Upper lobe of left lung (tissue), 6 donors: Measurements from ENCODE around the gene CDHR4. TPM values are rescaled to one million over a fixed set of nuclear protein-coding genes. Genes with fewer than 3 reads are reported as not detected.
A peak's percentile ranks its signal among the peaks of the same experiment; 100 is the strongest.

ENCODE experiments used
- ATAC-seq, 2 donors: fragments of 200-7000 bp; cut with Tn5 transposase; one replicate each; pipeline ENCODE4 v1.9.1; 2022; ENCODE audit warnings: mild to moderate bottlenecking in 2 of 2, moderate library complexity in 2 of 2; ENCODE audit not compliant: low FRiP score in 2 of 2
- DNase-seq, 2 donors: peaks; one replicate each; pipeline ENCODE4 v3.0.0-alpha.2; 2019 to 2020
- H3K27ac ChIP-seq, 4 donors: fragments of 200-600 bp; sonication (generic); one replicate each; pipeline ENCODE4 v1.5.1; 2016 to 2019
- H3K27me3 ChIP-seq, 4 donors: fragments of 200-600 bp; sonication (generic); one replicate each; pipeline ENCODE4 v1.5.1; 2017 to 2019
- H3K36me3 ChIP-seq, 4 donors: fragments of 200-600 bp; sonication (generic); one replicate each; pipeline ENCODE4 v1.5.1; 2016 to 2019
- H3K4me1 ChIP-seq, 4 donors: fragments of 200-600 bp; sonication (generic); one replicate each; pipeline ENCODE4 v1.5.1; 2018 to 2019
- H3K4me3 ChIP-seq, 4 donors: fragments of 200-600 bp; sonication (generic); one replicate each; pipeline ENCODE4 v1.5.1; 2017 to 2019; ENCODE audit warnings: mild to moderate bottlenecking in 2 of 4, moderate library complexity in 1 of 4
- H3K9me3 ChIP-seq, 4 donors: fragments of 200-600 bp; sonication (generic); one replicate each; pipeline ENCODE4 v1.5.1; 2018 to 2019
- CTCF ChIP-seq, 6 experiments: fragments of 450-650 bp in 4 of 6; fragments of 200-600 bp in 2 of 6; sonication (generic) in 2 of 6; IDR thresholded peaks; one replicate each; pipeline ENCODE4 v1.5.1; 2016 to 2019; ENCODE audit warnings: antibody characterized with exemption in 6 of 6
- EP300 ChIP-seq, 4 donors: sonication (generic); formaldehyde crosslinking; IDR thresholded peaks; one replicate each; pipeline ENCODE4 v1.5.1; 2017; ENCODE audit warnings: antibody characterized with exemption in 4 of 4, control low read depth in 2 of 4
- POLR2A ChIP-seq, 4 donors: fragments of 450-650 bp; IDR thresholded peaks; one replicate each; pipeline ENCODE4 v1.5.1; 2016 to 2017; ENCODE audit warnings: antibody characterized with exemption in 4 of 4, mild to moderate bottlenecking in 2 of 4
- POLR2AphosphoS5 ChIP-seq, 2 donors: sonication (generic); formaldehyde crosslinking; IDR thresholded peaks; one replicate each; pipeline ENCODE4 v1.5.1; 2017; ENCODE audit warnings: antibody characterized with exemption in 2 of 2
- WGBS, 2 donors: methylation state at CpG; one replicate each; pipeline ENCODE4 v1.1.5; 2017 to 2018; 5-methylcytosine and 5-hydroxymethylcytosine counted together
- total RNA-seq, 6 donors: library from RNA; depleted of rRNA in 4 of 6; stranded (reverse); fragments of >200 nt in 4 of 6; gene quantifications; one replicate each; pipeline versions ENCODE4 v1.1.0 to v1.2.1, GENCODE V29; 2016 to 2021
- donor health status: DM: no; HTN: no; CAD: no; lungs with moderate emphysema.
- donor health status: DM: no; HTN: yes; CAD: no; lungs with severe emphysema.

CDHR4 gene
- total RNA-seq, 6 donors from 2014 or later, result 0.66 to 21.9 (median 7.0) TPM

GRCh38 chr3:49806850-49807249, 7.2 kb upstream of the CDHR4 start:
- peak overlapping the region; percentile 82 to 95 (median 94) for H3K27ac ChIP-seq
- no peak for ATAC-seq
- no peak overlapping the region for H3K4me3 ChIP-seq
- no peak for TF ChIP-seq CTCF (IDR thresholded peaks at IDR 0.05)
- no peak for TF ChIP-seq POLR2A (IDR thresholded peaks at IDR 0.05)
- TF ChIP-seq POLR2AphosphoS5 (IDR thresholded peaks at IDR 0.05), result no peak
- no peak for TF ChIP-seq EP300 (IDR thresholded peaks at IDR 0.05)
- WGBS, 2 donors, result 60 to 80% methylated on average over 1 to 2 of the region's 2 CpGs
- H3K9me3 ChIP-seq, result no peaks in the 10 kb centered on the region
- H3K4me1 ChIP-seq, result peaks cover 53 to 73% (median 68%) of the 10 kb centered on the region in 4 donors
- peaks cover 0 to 33% (median 32%) of the 10 kb centered on the region in 4 donors for H3K36me3 ChIP-seq
- H3K27me3 ChIP-seq, result no peaks in the 10 kb centered on the region
- DNase-seq, result no peak

GRCh38 chr3:49805897-49806701, 6.4 kb upstream of the CDHR4 start:
- peaks cover 0 to 26% (median 25%) of the 10 kb centered on the region in 4 donors for H3K36me3 ChIP-seq
- WGBS, 2 donors, result 9 to 34% methylated on average over 4 to 11 of the region's 11 CpGs
- peak overlapping the region in 2 of 4 donors; percentile 5 to 16 for H3K4me3 ChIP-seq
- TF ChIP-seq CTCF (IDR thresholded peaks at IDR 0.05) (no peak), POLR2AphosphoS5 (IDR thresholded peaks at IDR 0.05) (peak in 1 of 2 donors; percentile 5)
- H3K27me3 ChIP-seq, result no peaks in the 10 kb centered on the region
- no peaks in the 10 kb centered on the region for H3K9me3 ChIP-seq
- H3K27ac ChIP-seq, result peak overlapping the region; percentile 82 to 95 (median 94)
- H3K4me1 ChIP-seq, result peaks cover 50 to 66% (median 61%) of the 10 kb centered on the region in 4 donors
- ATAC-seq (no peak), DNase-seq (peak; percentile 36 to 64)

GRCh38 chr3:49805367-49805782, 5.7 kb upstream of the CDHR4 start:
- TF ChIP-seq POLR2A (IDR thresholded peaks at IDR 0.05) (no peak), EP300 (IDR thresholded peaks at IDR 0.05) (peak in 1 of 4 donors; percentile 18), POLR2AphosphoS5 (IDR thresholded peaks at IDR 0.05) (peak; percentile 48 to 73)
- Histone ChIP-seq H3K27ac (peak overlapping the region; percentile 82 to 95 (median 94)), H3K36me3 (peaks cover 0 to 20% (median 18%) of the 10 kb centered on the region in 4 donors), H3K9me3 (no peaks in the 10 kb centered on the region), H3K27me3 (no peaks in the 10 kb centered on the region), H3K4me1 (peaks cover 50 to 63% (median 58%) of the 10 kb centered on the region in 4 donors), H3K4me3 (peak overlapping the region in 2 of 4 donors; percentile 5 to 74)
- ATAC-seq (peak in 1 of 2 donors; percentile 38), DNase-seq (peak; percentile 41 to 42)
- 50% methylated on average over 3 of the region's 3 CpGs; no CpG with 5 or more reads in 1 of the 2 donors for WGBS, 2 donors

GRCh38 chr3:49804141-49805041, 4.7 kb upstream of the CDHR4 start:
- Histone ChIP-seq H3K27ac (peak overlapping the region; percentile 82 to 95 (median 94)), H3K27me3 (no peaks in the 10 kb centered on the region), H3K9me3 (no peaks in the 10 kb centered on the region), H3K4me1 (peaks cover 50 to 63% (median 56%) of the 10 kb centered on the region in 4 donors), H3K36me3 (peaks cover 0 to 11% (median 8%) of the 10 kb centered on the region in 4 donors), H3K4me3 (peak overlapping the region; percentile 67 to 89 (median 78))
- no peak for ATAC-seq
- DNase-seq, result peak in 1 of 2 donors; percentile 86
- TF ChIP-seq CTCF (IDR thresholded peaks at IDR 0.05), result peak in 1 of 6 experiments; percentile 2
- no peak for TF ChIP-seq POLR2A (IDR thresholded peaks at IDR 0.05)
- 35 to 43% methylated on average over 17 to 21 of the region's 26 CpGs for whole genome bisulfite sequencing, 2 donors
